Body of pancreas (tissue), 4 donors: Measurements from ENCODE around the gene GNRH2.

Experiments
- CTCF ChIP-seq, 7 experiments: fragments of 450-650 bp in 4 of 7; fragments of 200-600 bp in 3 of 7; sonication (generic) in 3 of 7; IDR thresholded peaks; one replicate each; pipeline ENCODE4 v1.5.1; 2016 to 2019; ENCODE audit warnings: antibody characterized with exemption in 7 of 7
- POLR2A ChIP-seq, 3 donors: fragments of 450-650 bp; IDR thresholded peaks; one replicate each; pipeline ENCODE4 v1.6.1; 2016; ENCODE audit warnings: antibody characterized with exemption in 3 of 3, mild to moderate bottlenecking in 2 of 3

- no peak for TF ChIP-seq CTCF (IDR thresholded peaks at IDR 0.05)
- no peak for TF ChIP-seq POLR2A (IDR thresholded peaks at IDR 0.05)
Measured at GRCh38 chr20:3071610-3072529, 28.4 kb downstream of the GNRH2 start, which contains the start of gene OXT.
